HuH-7 (cell line): Measurements from ENCODE around the gene TP53BP1.

Source experiments
- DNase-seq: peaks from one replicate; pipeline ENCODE4 v3.0.0; 2011; ENCODE audit warnings: low spot score

TP53BP1 gene

GRCh38 chr15:43484455-43484854 lies 8.5 kb downstream of the TP53BP1 start:
- no peak for DNase-seq

- no peak for DNase-seq
These were observed 9.4 kb downstream of the TP53BP1 start for GRCh38 chr15:43483297-43484128.

- DNase-seq: no peak
These were observed 19.1 kb downstream of the TP53BP1 start for GRCh38 chr15:43473885-43474284.

- no peak for DNase-seq
These were observed 21.0 kb downstream of the TP53BP1 start for GRCh38 chr15:43471975-43472374.

GRCh38 chr15:43469867-43470266 lies 23.1 kb downstream of the TP53BP1 start:
- no peak for DNase-seq

- DNase-seq: no peak
These were observed 27.9 kb downstream of the TP53BP1 start for GRCh38 chr15:43465100-43465499.

GRCh38 chr15:43463998-43464397 lies 29.0 kb downstream of the TP53BP1 start:
- no peak for DNase-seq

GRCh38 chr15:43463507-43463906 lies 29.4 kb downstream of the TP53BP1 start:
- no peak for DNase-seq

- no peak for DNase-seq
These were observed 43.0 kb downstream of the TP53BP1 start for GRCh38 chr15:43449981-43450380.

GRCh38 chr15:43446344-43446743 lies 46.6 kb downstream of the TP53BP1 start:
- no peak for DNase-seq

GRCh38 chr15:43441316-43441715 lies 51.6 kb downstream of the TP53BP1 start:
- DNase-seq: no peak

- peak; percentile 30 for DNase-seq
These were observed 52.2 kb downstream of the TP53BP1 start for GRCh38 chr15:43440721-43441281.

- DNase-seq: no peak
These were observed 53.7 kb downstream of the TP53BP1 start for GRCh38 chr15:43439268-43439667.

GRCh38 chr15:43436395-43436794 lies 56.6 kb downstream of the TP53BP1 start:
- DNase-seq: no peak

- no peak for DNase-seq
These were observed 58.5 kb downstream of the TP53BP1 start for GRCh38 chr15:43434446-43434845.

- DNase-seq: no peak
These were observed 59.2 kb downstream of the TP53BP1 start for GRCh38 chr15:43433661-43434303.

- DNase-seq: no peak
These were observed 59.8 kb downstream of the TP53BP1 start for GRCh38 chr15:43433165-43433564.

- no peak for DNase-seq
These were observed 63.3 kb downstream of the TP53BP1 start for GRCh38 chr15:43429687-43430086.

GRCh38 chr15:43423793-43424192 lies 69.2 kb downstream of the TP53BP1 start:
- no peak for DNase-seq

GRCh38 chr15:43420876-43421275 lies 72.1 kb downstream of the TP53BP1 start:
- no peak for DNase-seq

GRCh38 chr15:43420435-43420834 lies 72.5 kb downstream of the TP53BP1 start:
- DNase-seq: no peak

- no peak for DNase-seq
These were observed 78.8 kb downstream of the TP53BP1 start for GRCh38 chr15:43414196-43414595.

GRCh38 chr15:43412096-43412495 lies 80.9 kb downstream of the TP53BP1 start:
- DNase-seq: no peak
